ENCODE data around the gene SEPTIN5.

DNA sequence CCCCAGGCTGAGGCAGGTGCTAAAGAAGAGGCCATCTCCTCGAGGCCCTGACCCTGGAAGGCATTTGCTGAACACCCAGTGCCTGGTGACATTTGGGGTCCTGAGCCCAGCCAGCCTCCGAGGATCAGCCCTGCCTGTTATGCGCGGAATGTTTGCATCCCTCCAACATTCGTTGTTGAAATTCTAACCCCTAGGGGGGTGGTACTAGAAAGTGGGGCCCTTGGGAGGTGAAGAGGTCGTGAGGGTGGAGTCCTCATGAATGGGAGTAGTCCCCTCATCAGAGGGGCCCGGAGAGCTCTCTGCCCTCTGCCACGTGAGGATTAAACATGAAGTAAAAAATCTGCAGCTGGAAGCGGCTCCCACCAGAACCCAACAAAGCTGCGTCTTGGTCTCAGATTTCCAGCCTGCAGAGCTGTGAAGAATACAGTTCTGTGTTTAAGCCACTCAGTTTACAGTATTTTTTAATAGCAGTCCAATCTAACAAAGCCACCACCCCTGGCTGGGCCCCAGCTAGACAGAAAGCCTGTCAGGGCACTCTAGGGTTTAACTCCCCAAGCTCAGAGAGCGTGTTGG lies 35.3 kb upstream of the SEPTIN5 start:
- TF ChIP-seq, protein P1, sequence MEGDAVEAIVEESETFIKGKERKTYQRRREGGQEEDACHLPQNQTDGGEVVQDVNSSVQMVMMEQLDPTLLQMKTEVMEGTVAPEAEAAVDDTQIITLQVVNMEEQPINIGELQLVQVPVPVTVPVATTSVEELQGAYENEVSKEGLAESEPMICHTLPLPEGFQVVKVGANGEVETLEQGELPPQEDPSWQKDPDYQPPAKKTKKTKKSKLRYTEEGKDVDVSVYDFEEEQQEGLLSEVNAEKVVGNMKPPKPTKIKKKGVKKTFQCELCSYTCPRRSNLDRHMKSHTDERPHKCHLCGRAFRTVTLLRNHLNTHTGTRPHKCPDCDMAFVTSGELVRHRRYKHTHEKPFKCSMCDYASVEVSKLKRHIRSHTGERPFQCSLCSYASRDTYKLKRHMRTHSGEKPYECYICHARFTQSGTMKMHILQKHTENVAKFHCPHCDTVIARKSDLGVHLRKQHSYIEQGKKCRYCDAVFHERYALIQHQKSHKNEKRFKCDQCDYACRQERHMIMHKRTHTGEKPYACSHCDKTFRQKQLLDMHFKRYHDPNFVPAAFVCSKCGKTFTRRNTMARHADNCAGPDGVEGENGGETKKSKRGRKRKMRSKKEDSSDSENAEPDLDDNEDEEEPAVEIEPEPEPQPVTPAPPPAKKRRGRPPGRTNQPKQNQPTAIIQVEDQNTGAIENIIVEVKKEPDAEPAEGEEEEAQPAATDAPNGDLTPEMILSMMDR (IDR thresholded peaks at IDR 0.05) = no peak
- no peak for TF ChIP-seq POLR2A (IDR thresholded peaks at IDR 0.05)
